OCI-LY1 (cell line): Measurements from ENCODE around the gene FNDC3A.

Experiments
- H2AFZ ChIP-seq: fragments of 200-600 bp; sonication (generic), shearing (Covaris generic); 2 replicates; pipeline ENCODE4 v1.6.0; 2014; ENCODE audit warnings: antibody characterized with exemption, mild to moderate bottlenecking, low read length
- H3F3A ChIP-seq: fragments of 200-600 bp; sonication (generic), shearing (Covaris generic); 2 replicates; pipeline ENCODE4 v1.6.0; 2014; ENCODE audit warnings: mild to moderate bottlenecking, antibody characterized with exemption, low read length, moderate library complexity; ENCODE audit not compliant: insufficient read depth
- H3K27ac ChIP-seq: fragments of 200-600 bp; sonication (generic); 2 replicates; pipeline ENCODE4 v1.5.1; 2014; ENCODE audit warnings: low read length, mixed run types, mild to moderate bottlenecking, low read depth; ENCODE audit not compliant: poor library complexity, severe bottlenecking
- H3K27me3 ChIP-seq: fragments of 200-600 bp; sonication (generic); 2 replicates; pipeline ENCODE4 v1.6.0; 2014; ENCODE audit warnings: antibody characterized with exemption, mild to moderate bottlenecking, low read length, moderate library complexity; ENCODE audit not compliant: insufficient read depth
- H3K36me3 ChIP-seq: fragments of 200-600 bp; sonication (generic); 2 replicates; pipeline ENCODE4 v1.6.1; 2014; ENCODE audit warnings: mild to moderate bottlenecking, antibody characterized with exemption, low read length, moderate library complexity, mixed read lengths; ENCODE audit not compliant: insufficient read depth
- H3K4me1 ChIP-seq: fragments of 200-600 bp; sonication (generic); 2 replicates; pipeline ENCODE4 v1.5.1; 2014; ENCODE audit warnings: mild to moderate bottlenecking, low read length, moderate library complexity; ENCODE audit not compliant: insufficient read depth, severe bottlenecking
- H3K4me2 ChIP-seq: fragments of 200-600 bp; sonication (generic), shearing (Covaris generic); 2 replicates; pipeline ENCODE4 v1.6.1; 2014; ENCODE audit warnings: low read length
- H3K4me3 ChIP-seq: fragments of 200-600 bp; sonication (generic); 2 replicates; pipeline ENCODE4 v1.5.1; 2014; ENCODE audit warnings: low read length, low read depth, mild to moderate bottlenecking, mixed read lengths; ENCODE audit not compliant: poor library complexity, severe bottlenecking
- H3K79me2 ChIP-seq: fragments of 200-600 bp; shearing (Covaris generic); 2 replicates; pipeline ENCODE4 v1.6.1; 2016; ENCODE audit warnings: mixed run types, low read length, mixed read lengths; ENCODE audit not compliant: insufficient read depth
- H3K9ac ChIP-seq: fragments of 200-600 bp; sonication (generic), shearing (Covaris generic); 2 replicates; pipeline ENCODE4 v1.6.1; 2014; ENCODE audit warnings: mild to moderate bottlenecking, low read length, mixed read lengths
- H3K9me2 ChIP-seq: fragments of 200-600 bp; sonication (generic), shearing (Covaris generic); 2 replicates; pipeline ENCODE4 v1.6.1; 2014; ENCODE audit warnings: low read depth, mild to moderate bottlenecking, low read length, mixed read lengths
- H3K9me3 ChIP-seq: fragments of 200-600 bp; shearing (Covaris generic); 2 replicates; pipeline ENCODE4 v1.6.1; 2014; ENCODE audit warnings: low read length, mixed read lengths
- H4K20me1 ChIP-seq: fragments of 200-600 bp; sonication (generic), shearing (Covaris generic); 2 replicates; pipeline ENCODE4 v1.6.0; 2016; ENCODE audit warnings: mild to moderate bottlenecking, low read length; ENCODE audit not compliant: insufficient read depth
- CTCF ChIP-seq: fragments of 200-600 bp; sonication (generic), shearing (Covaris generic); IDR thresholded peaks from 2 replicates; pipeline ENCODE4 v1.5.1; 2017; ENCODE audit warnings: mild to moderate bottlenecking, antibody characterized with exemption, low read length, moderate library complexity, mixed read lengths
- EZH2 ChIP-seq: fragments of 200-600 bp; sonication (generic), shearing (Covaris generic); IDR thresholded peaks from 2 replicates; pipeline ENCODE4 v1.8.0; 2017; ENCODE audit warnings: borderline replicate concordance, mixed run types, mild to moderate bottlenecking, antibody characterized with exemption, low read length, moderate library complexity, mixed read lengths

FNDC3A gene

GRCh38 chr13:48944221-48944620 is 31.5 kb upstream of the FNDC3A start:
- Histone ChIP-seq H3K9me3 (no peaks in the 10 kb centered on the region), H3F3A (no peaks in the 10 kb centered on the region), H3K36me3 (no peaks in the 10 kb centered on the region), H3K9me2 (no peaks in the 10 kb centered on the region), H3K27me3 (no peaks in the 10 kb centered on the region), H3K9ac (no peak overlapping the region), H3K4me1 (no peaks in the 10 kb centered on the region), H3K4me2 (no peak overlapping the region), H4K20me1 (no peaks in the 10 kb centered on the region), H3K27ac (no peak overlapping the region), H2AFZ (no peak overlapping the region), H3K4me3 (no peak overlapping the region), H3K79me2 (no peaks in the 10 kb centered on the region)
- TF ChIP-seq EZH2 = no peak
- TF ChIP-seq CTCF = no peak

DNA sequence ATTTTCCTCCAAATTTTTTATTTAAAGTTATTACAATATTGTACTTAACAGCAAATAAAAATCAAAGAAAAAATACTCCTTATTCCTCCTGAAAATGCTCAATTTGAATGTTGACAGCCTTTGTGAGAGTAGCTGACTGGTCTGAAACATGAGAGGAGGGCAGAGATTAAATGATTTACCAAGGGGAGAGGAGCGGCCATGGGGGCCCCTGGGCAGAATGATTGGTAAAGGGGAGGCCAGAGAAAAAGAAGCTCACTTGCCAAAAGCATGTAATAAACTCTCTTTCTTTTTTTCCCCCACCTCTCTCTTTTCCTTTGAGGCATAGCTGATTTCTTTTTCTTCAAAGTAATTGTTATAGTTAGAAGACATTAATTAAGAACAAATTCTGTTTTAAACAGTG is 30.1 kb upstream of the FNDC3A start:
- H3K4me2 ChIP-seq = no peak overlapping the region
- no peaks in the 10 kb centered on the region for H3K79me2 ChIP-seq
- H4K20me1 ChIP-seq = no peaks in the 10 kb centered on the region
- H3K9ac ChIP-seq = no peak overlapping the region
- no peaks in the 10 kb centered on the region for H3F3A ChIP-seq
- no peaks in the 10 kb centered on the region for H3K36me3 ChIP-seq
- no peak overlapping the region for H3K27ac ChIP-seq
- H3K27me3 ChIP-seq = no peaks in the 10 kb centered on the region
- H3K4me1 ChIP-seq = no peaks in the 10 kb centered on the region
- no peaks in the 10 kb centered on the region for H3K9me3 ChIP-seq
- H2AFZ ChIP-seq = no peak overlapping the region
- no peaks in the 10 kb centered on the region for H3K9me2 ChIP-seq
- H3K4me3 ChIP-seq = no peak overlapping the region
- TF ChIP-seq EZH2 (no peak), CTCF (no peak)

- Histone ChIP-seq H3K9me2 (no peaks in the 10 kb centered on the region), H3K36me3 (no peaks in the 10 kb centered on the region), H3K27ac (no peak overlapping the region), H3F3A (no peaks in the 10 kb centered on the region), H3K79me2 (no peaks in the 10 kb centered on the region), H2AFZ (no peak overlapping the region), H3K9ac (no peak overlapping the region), H3K27me3 (no peaks in the 10 kb centered on the region), H3K4me3 (no peak overlapping the region), H4K20me1 (no peaks in the 10 kb centered on the region), H3K4me1 (no peaks in the 10 kb centered on the region), H3K9me3 (no peaks in the 10 kb centered on the region), H3K4me2 (no peak overlapping the region)
- no peak for TF ChIP-seq CTCF
Observed at GRCh38 chr13:48946163-48946562, 29.5 kb upstream of the FNDC3A start.
